GM12878 (cell line): ENCODE results near the gene ZNF595. TPM values are rescaled to one million over a fixed set of nuclear protein-coding genes. Genes with fewer than 3 reads are reported as not detected.

Source experiments
- ATAC-seq: fragments of 200-7000 bp; cut with Tn5 transposase; 3 replicates; pipeline ENCODE4 v1.9.1; 2020; ENCODE audit warnings: mild to moderate bottlenecking, moderate library complexity
- BruUV-seq: library from RNA; stranded (reverse); fragments of 400-500 nt; replicated peaks from 2 replicates; lab custom pipeline; 2021; lab: Mats Ljungman, UMichigan
- CTCF ChIA-PET: fragments of 300-600 bp; sonication (Branson Sonifier 250); formaldehyde crosslinking; extraction: SDS; loops from one replicate; lab custom pipeline; 2021; ENCODE audit warnings: inconsistent platforms; lab: Yijun Ruan, JAX
- POLR2A ChIA-PET: fragments of 350-600 bp; formaldehyde crosslinking; extraction: SDS; loops from one replicate; lab custom pipeline; 2021; ENCODE audit warnings: inconsistent platforms; lab: Charles Lee
- RAD21 ChIA-PET: fragments of 300-600 bp; sonication (Branson Sonifier 250); formaldehyde crosslinking; loops from one replicate; lab custom pipeline; 2023; ENCODE audit warnings: antibody characterized with exemption; ENCODE audit not compliant: unreplicated experiment; lab: Charles Lee
- SMC1A ChIA-PET: fragments of 300-600 bp; sonication (Branson Sonifier 250); formaldehyde crosslinking; loops from one replicate; lab custom pipeline; 2023; ENCODE audit not compliant: unreplicated experiment, uncharacterized antibody; lab: Charles Lee
- DNase-seq: peaks from one replicate; pipeline ENCODE4 v3.0.0-alpha.2; 2011; ENCODE audit warnings: low read depth, low spot score
- FAIRE-seq: peaks from 3 replicates; lab custom pipeline; 2011; peaks lifted over from hg19 to GRCh38; lab: Jason Lieb, UNC
- H2AFZ ChIP-seq: 2 replicates; pipeline ENCODE4 v1.6.0; 2011; ENCODE audit warnings: low read depth, low read length, control low read depth; ENCODE audit not compliant: control insufficient read depth
- H3K27ac ChIP-seq: 2 replicates; pipeline ENCODE4 v1.5.1; 2011; ENCODE audit warnings: control low read depth; ENCODE audit not compliant: control insufficient read depth, insufficient read depth
- H3K27me3 ChIP-seq, 2 experiments: replicated peaks in 1 of 2; 2 replicates each; pipeline versions ENCODE4 v1.6.0 to v1.6.1; 2011; ENCODE audit warnings: low read length in 1 of 2; ENCODE audit not compliant: control insufficient read depth in 2 of 2, insufficient read depth in 2 of 2
- H3K36me3 ChIP-seq, 2 experiments: 2 replicates each; pipeline ENCODE4 v1.5.1; 2011; ENCODE audit warnings: low read length in 1 of 2; ENCODE audit not compliant: control insufficient read depth in 2 of 2, insufficient read depth in 2 of 2
- H3K4me1 ChIP-seq: 2 replicates; pipeline ENCODE4 v1.6.1; 2011; ENCODE audit warnings: mild to moderate bottlenecking, low read length, moderate library complexity, mixed read lengths; ENCODE audit not compliant: control insufficient read depth, insufficient read depth
- H3K4me2 ChIP-seq: 2 replicates; pipeline ENCODE4 v1.6.0; 2011; ENCODE audit warnings: control low read depth; ENCODE audit not compliant: control insufficient read depth, insufficient read depth
- H3K4me3 ChIP-seq: fragments of 200-600 bp; sonication (generic); 2 replicates; pipeline ENCODE4 v1.5.1; 2016
- H3K79me2 ChIP-seq: 2 replicates; pipeline ENCODE4 v1.6.0; 2011; ENCODE audit warnings: low read length; ENCODE audit not compliant: control insufficient read depth, insufficient read depth
- H3K9ac ChIP-seq: 2 replicates; pipeline ENCODE4 v1.8.0; 2011; ENCODE audit warnings: low read length, control low read depth, mixed read lengths; ENCODE audit not compliant: control insufficient read depth, insufficient read depth
- H3K9me3 ChIP-seq: replicated peaks from 3 replicates; pipeline ENCODE4 v1.5.1; 2011; ENCODE audit warnings: mild to moderate bottlenecking, low read length; ENCODE audit not compliant: control insufficient read depth, insufficient read depth
- H4K20me1 ChIP-seq: 2 replicates; pipeline ENCODE4 v1.6.0; 2011; ENCODE audit not compliant: control insufficient read depth, insufficient read depth
- CBX5 ChIP-seq: sonication (generic); IDR thresholded peaks from 2 replicates; pipeline ENCODE4 v1.6.1; 2016; ENCODE audit warnings: low read depth, moderate library complexity, mild to moderate bottlenecking, inconsistent platforms
- EP300 ChIP-seq, 2 experiments: fragments of 150-350 bp in 1 of 2; IDR thresholded peaks; 2 replicates each; pipeline ENCODE4 v1.6.1; 2011 to 2012; ENCODE audit warnings: low read depth in 2 of 2, low read length in 2 of 2, borderline replicate concordance in 1 of 2, improper control_type of control experiment in 1 of 2, inconsistent platforms in 1 of 2; ENCODE audit not compliant: control insufficient read depth in 1 of 2
- EZH2 ChIP-seq: IDR thresholded peaks from 2 replicates; pipeline ENCODE4 v1.6.1; 2012; ENCODE audit warnings: low read depth, mild to moderate bottlenecking, control low read depth, inconsistent platforms, low read length, borderline replicate concordance; ENCODE audit not compliant: control insufficient read depth
- IKZF1 ChIP-seq: fragments of 450-650 bp; conservative IDR thresholded peaks from 2 replicates; pipeline ENCODE4 v1.6.1; 2017; ENCODE audit warnings: antibody characterized with exemption, mild to moderate bottlenecking
- KDM1A ChIP-seq: fragments of 200-600 bp; sonication (generic); IDR thresholded peaks from 2 replicates; pipeline ENCODE4 v1.6.1; 2016; ENCODE audit warnings: borderline replicate concordance
- MAX ChIP-seq: IDR thresholded peaks from 2 replicates; pipeline ENCODE4 v1.6.1; 2012; ENCODE audit warnings: low read depth, low read length, improper control_type of control experiment
- MEF2A ChIP-seq: IDR thresholded peaks from 2 replicates; pipeline ENCODE4 v1.6.1; 2011; ENCODE audit warnings: low read depth, mild to moderate bottlenecking, low read length, moderate library complexity; ENCODE audit not compliant: insufficient read depth
- MTA2 ChIP-seq: fragments of 450-650 bp; IDR thresholded peaks from 2 replicates; pipeline ENCODE4 v1.6.1; 2016; ENCODE audit warnings: low read depth, mild to moderate bottlenecking, moderate library complexity
- MYB ChIP-seq: fragments of 150-350 bp; IDR thresholded peaks from 2 replicates; pipeline ENCODE4 v1.6.1; 2014; ENCODE audit warnings: mild to moderate bottlenecking, low read depth, low read length, borderline replicate concordance
- SRF ChIP-seq, 2 experiments: IDR thresholded peaks; 2 replicates each; pipeline ENCODE4 v1.6.1; 2011; ENCODE audit warnings: low read depth in 2 of 2, low read length in 2 of 2, mild to moderate bottlenecking in 1 of 2, moderate library complexity in 1 of 2
- ZNF217 ChIP-seq: fragments of 450-650 bp; IDR thresholded peaks from 2 replicates; pipeline ENCODE4 v1.6.1; 2017; ENCODE audit warnings: antibody characterized with exemption, mild to moderate bottlenecking
- WGBS: methylation state at CpG from one replicate; pipeline ENCODE4 v1.1.6; 2016; ENCODE audit warnings: low lambda C conversion rate; ENCODE audit not compliant: insufficient replicate concordance, insufficient coverage; ENCODE audit errors: missing lambda C conversion rate; 5-methylcytosine and 5-hydroxymethylcytosine counted together
- in situ Hi-C: fragments of 300-500 bp; cut with MboI; formaldehyde crosslinking; loops from 9 replicates; pipeline ENCODE4 v1.14.3; 2018; ENCODE audit warnings: mixed read lengths
- intact Hi-C: fragments of 100-400 bp; cut with micrococcal nuclease; formaldehyde crosslinking; loops from one replicate; pipeline ENCODE4 v1.14.2; 2022; ENCODE audit not compliant: unreplicated experiment
- polyA plus RNA-seq, 11 experiments: library from polyadenylated mRNA; depleted of rRNA in 4 of 11; unstranded in 6 of 11; stranded (reverse) in 5 of 11; fragments of >200 nt; fragmentation: Nextera tagmentation in 4 of 11; fragmentation: Illumina TruSeq in 1 of 11; extraction: Ambion mirVana in 4 of 11; extraction: Trizol in 1 of 11; gene quantifications; 1 replicate in 1 of 11; 2 replicates in 10 of 11; pipeline versions ENCODE4 v1.2.1 to v1.2.3, GENCODE V29; 2011 to 2016; ENCODE audit warnings: inconsistent platforms in 2 of 11, missing spikeins in 2 of 11, low read depth in 1 of 11
- total RNA-seq, 4 experiments: library from RNA; depleted of rRNA in 3 of 4; stranded (reverse); fragments of >200 nt in 3 of 4; fragmentation: Illumina TruSeq in 1 of 4; extraction: Trizol in 1 of 4; gene quantifications; 2 replicates each; pipeline versions ENCODE4 v1.2.1 to v1.2.3, GENCODE V29; 2013 to 2021
- TF ChIP-seq, protein P1 (sequence below): IDR thresholded peaks from 2 replicates; pipeline ENCODE4 v1.6.1; 2012; ENCODE audit warnings: mild to moderate bottlenecking, low read depth, low read length

The ZNF595 gene
- total and polyA plus RNA-seq, 10 of the 15 experiments (the other 5 are each of a cell fraction or from before 2014, with no cell fraction given), result 0.14 to 0.21 (median 0.18) TPM; not detected in 7

GRCh38 chr4:98386-98785, 45.3 kb downstream of the ZNF595 start (continued):
- TF ChIP-seq MTA2, result no peak
- no peak for TF ChIP-seq ZNF217
- no peak for TF ChIP-seq MYB
- TF ChIP-seq, protein P1, sequence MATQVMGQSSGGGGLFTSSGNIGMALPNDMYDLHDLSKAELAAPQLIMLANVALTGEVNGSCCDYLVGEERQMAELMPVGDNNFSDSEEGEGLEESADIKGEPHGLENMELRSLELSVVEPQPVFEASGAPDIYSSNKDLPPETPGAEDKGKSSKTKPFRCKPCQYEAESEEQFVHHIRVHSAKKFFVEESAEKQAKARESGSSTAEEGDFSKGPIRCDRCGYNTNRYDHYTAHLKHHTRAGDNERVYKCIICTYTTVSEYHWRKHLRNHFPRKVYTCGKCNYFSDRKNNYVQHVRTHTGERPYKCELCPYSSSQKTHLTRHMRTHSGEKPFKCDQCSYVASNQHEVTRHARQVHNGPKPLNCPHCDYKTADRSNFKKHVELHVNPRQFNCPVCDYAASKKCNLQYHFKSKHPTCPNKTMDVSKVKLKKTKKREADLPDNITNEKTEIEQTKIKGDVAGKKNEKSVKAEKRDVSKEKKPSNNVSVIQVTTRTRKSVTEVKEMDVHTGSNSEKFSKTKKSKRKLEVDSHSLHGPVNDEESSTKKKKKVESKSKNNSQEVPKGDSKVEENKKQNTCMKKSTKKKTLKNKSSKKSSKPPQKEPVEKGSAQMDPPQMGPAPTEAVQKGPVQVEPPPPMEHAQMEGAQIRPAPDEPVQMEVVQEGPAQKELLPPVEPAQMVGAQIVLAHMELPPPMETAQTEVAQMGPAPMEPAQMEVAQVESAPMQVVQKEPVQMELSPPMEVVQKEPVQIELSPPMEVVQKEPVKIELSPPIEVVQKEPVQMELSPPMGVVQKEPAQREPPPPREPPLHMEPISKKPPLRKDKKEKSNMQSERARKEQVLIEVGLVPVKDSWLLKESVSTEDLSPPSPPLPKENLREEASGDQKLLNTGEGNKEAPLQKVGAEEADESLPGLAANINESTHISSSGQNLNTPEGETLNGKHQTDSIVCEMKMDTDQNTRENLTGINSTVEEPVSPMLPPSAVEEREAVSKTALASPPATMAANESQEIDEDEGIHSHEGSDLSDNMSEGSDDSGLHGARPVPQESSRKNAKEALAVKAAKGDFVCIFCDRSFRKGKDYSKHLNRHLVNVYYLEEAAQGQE, result no peak
- no peak for TF ChIP-seq SRF (IDR thresholded peaks at IDR 0.05; ENCODE audit: low read depth in 2 of 2, low read length in 2 of 2)
- TF ChIP-seq EZH2, result no peak
- no peak for TF ChIP-seq MAX
- TF ChIP-seq CBX5, result no peak
- TF ChIP-seq KDM1A, result no peak

DNA sequence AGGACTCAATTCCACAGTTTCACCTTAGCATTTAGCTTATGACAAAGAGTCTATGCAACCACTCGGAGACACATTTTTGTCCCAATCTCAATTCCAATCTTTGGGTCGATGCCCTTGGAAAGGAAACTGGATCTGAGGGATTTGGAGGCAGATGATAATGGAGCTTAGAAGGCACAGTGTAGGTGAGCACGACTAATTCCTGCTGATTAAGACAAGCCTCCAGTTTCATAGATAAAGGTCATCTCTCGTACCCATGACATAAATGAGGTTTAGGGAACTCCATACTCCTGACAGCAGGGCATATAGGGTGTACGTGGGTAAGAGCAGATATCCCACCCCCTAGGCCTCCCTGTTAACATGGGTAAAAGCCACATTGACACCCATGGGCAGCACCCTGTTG, 46.7 kb downstream of the ZNF595 start:
- no TSS peak for BruUV-seq
- no peaks in the 10 kb centered on the region for H4K20me1 ChIP-seq
- POLR2A ChIA-PET, result no interaction called here
- no peak for ATAC-seq
- in situ Hi-C loops (no loop called here), intact Hi-C loops (no loop called here)
- WGBS, result 2% methylated on average over 5 of the region's 5 CpGs
- H3K9me3 ChIP-seq, result peaks cover 6% of the 10 kb centered on the region; the same call in 1 of the 3 replicates
- no peak for TF ChIP-seq EP300 (IDR thresholded peaks at IDR 0.05; ENCODE audit: borderline replicate concordance in 1 of 2, control insufficient read depth in 1 of 2, low read depth in 2 of 2, low read length in 2 of 2)
- TF ChIP-seq MEF2A, result no peak
- no peak for TF ChIP-seq IKZF1
- TF ChIP-seq, all 136 proteins: peak for 0
- no peak overlapping the region for H3K9ac ChIP-seq
- no peaks in the 10 kb centered on the region for H3K79me2 ChIP-seq
- no peak overlapping the region for H3K4me3 ChIP-seq
- H3K27ac ChIP-seq, result no peak overlapping the region
- no peak overlapping the region for H2AFZ ChIP-seq
- SMC1A ChIA-PET, result no interaction called here
- DNase-seq (no peak), FAIRE-seq (no peak)
- H3K36me3 ChIP-seq, result no peaks in the 10 kb centered on the region
- H3K27me3 ChIP-seq, result no peaks in the 10 kb centered on the region
- CTCF ChIA-PET, result no interaction called here
- no peak overlapping the region for H3K4me2 ChIP-seq
- RAD21 ChIA-PET, result no interaction called here
- H3K4me1 ChIP-seq, result no peaks in the 10 kb centered on the region
